ENCODE measurements around the gene FAM174B. TPM values are rescaled to one million over a fixed set of nuclear protein-coding genes. Genes with fewer than 3 reads are reported as not detected.
A peak's percentile ranks its signal among the peaks of the same experiment; 100 is the strongest.

The FAM174B gene
- total and polyA plus RNA-seq, 10 of the 15 experiments (the other 5 are each of a cell fraction or from before 2014, with no cell fraction given) = 0.71 to 15.9 (median 4.2) TPM

- TF ChIP-seq PAX8 (IDR thresholded peaks at IDR 0.05) = no peak
- no peak for TF ChIP-seq ZNF217 (IDR thresholded peaks at IDR 0.05)
- no peak for TF ChIP-seq ELK1 (IDR thresholded peaks at IDR 0.05; ENCODE audit: low read depth, low read length)
- TF ChIP-seq TCF12 (IDR thresholded peaks at IDR 0.05; ENCODE audit: low read depth, low read length) = no peak
- TF ChIP-seq MLLT1 (IDR thresholded peaks at IDR 0.05) = no peak
- TF ChIP-seq IKZF1 (conservative IDR thresholded peaks at IDR 0.05) = 0 out of 2 replicates have a peak, but pooled peaks have one; percentile 16
- TF ChIP-seq RCOR1 (conservative IDR thresholded peaks at IDR 0.05; ENCODE audit: low read depth, low read length) = no peak
- no peak for TF ChIP-seq CUX1 (IDR thresholded peaks at IDR 0.05; ENCODE audit: insufficient replicate concordance, low read depth, low read length)
These were observed 68.6 kb downstream of the FAM174B start (continued) for GRCh38 chr15:92586966-92587365.
